SK-N-SH treated with all-trans-retinoic acid at 6 μM for 48 hours (cell line): Measurements from ENCODE around the gene GRIK2.
A peak's percentile ranks its signal among the peaks of the same experiment; 100 is the strongest.

Experiments used
- ARNTL ChIP-seq: fragments of 450-650 bp; formaldehyde crosslinking; IDR thresholded peaks from 2 replicates; pipeline ENCODE4 v1.5.0; 2020; ENCODE audit warnings: low read depth, mild to moderate bottlenecking, moderate library complexity, borderline replicate concordance
- RARB ChIP-seq: fragments of 250-450 bp; sonication (Bioruptor Pico); IDR thresholded peaks from 2 replicates; pipeline ENCODE4 v1.8.0; 2021; ENCODE audit warnings: mild to moderate bottlenecking, moderate library complexity
- SNAI2 ChIP-seq: fragments of 250-450 bp; sonication (Bioruptor Pico); IDR thresholded peaks from 2 replicates; pipeline ENCODE4 v1.5.0; 2020; ENCODE audit warnings: mild to moderate bottlenecking, moderate library complexity
- ZNF565 ChIP-seq: fragments of 450-650 bp; formaldehyde crosslinking; conservative IDR thresholded peaks from 2 replicates; pipeline ENCODE4 v1.5.0; 2020; ENCODE audit warnings: low read depth, mild to moderate bottlenecking, moderate library complexity
- ZNF8 ChIP-seq: fragments of 450-650 bp; formaldehyde crosslinking; IDR thresholded peaks from 2 replicates; pipeline ENCODE4 v1.5.0; 2020; ENCODE audit warnings: mild to moderate bottlenecking, moderate library complexity
- TF ChIP-seq, protein P1 (sequence below): fragments of 250-450 bp; sonication (Bioruptor Pico); IDR thresholded peaks from 2 replicates; pipeline ENCODE4 v1.5.1; 2020; ENCODE audit warnings: low read depth, mild to moderate bottlenecking, moderate library complexity
- TF ChIP-seq, protein P2 (sequence below): fragments of 250-450 bp; sonication (Bioruptor Pico); IDR thresholded peaks from 2 replicates; pipeline ENCODE4 v1.8.0; 2020; ENCODE audit warnings: mild to moderate bottlenecking, moderate library complexity, borderline replicate concordance

DNA sequence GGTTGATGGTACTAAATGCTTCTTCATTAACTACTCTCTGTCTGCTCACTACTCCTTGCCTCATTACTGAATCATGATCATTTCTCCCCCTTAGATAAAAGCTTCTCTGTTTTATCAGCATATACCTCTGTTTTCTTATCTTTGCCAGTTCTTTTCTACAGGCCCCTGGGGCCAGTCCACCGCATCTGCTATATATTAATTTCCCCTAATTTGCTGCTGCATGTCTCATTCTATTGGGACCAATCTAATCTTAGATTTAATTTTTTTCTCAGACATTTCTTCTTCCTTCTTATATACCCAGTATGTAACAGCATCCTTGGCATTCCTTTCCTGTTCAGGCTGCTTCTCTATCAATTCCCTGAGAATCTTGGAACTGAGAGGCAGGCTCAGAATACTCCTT, 51.2 kb downstream of the GRIK2 start:
- TF ChIP-seq ZNF8 (CRISPR knock-in tag) (0 out of 2 replicates have a peak, but pooled peaks have one; percentile 20), ARNTL (CRISPR knock-in tag) (no peak), RARB (CRISPR knock-in tag) (no peak), SNAI2 (no peak), ZNF565 (CRISPR knock-in tag) (no peak)
- TF ChIP-seq, protein P1, sequence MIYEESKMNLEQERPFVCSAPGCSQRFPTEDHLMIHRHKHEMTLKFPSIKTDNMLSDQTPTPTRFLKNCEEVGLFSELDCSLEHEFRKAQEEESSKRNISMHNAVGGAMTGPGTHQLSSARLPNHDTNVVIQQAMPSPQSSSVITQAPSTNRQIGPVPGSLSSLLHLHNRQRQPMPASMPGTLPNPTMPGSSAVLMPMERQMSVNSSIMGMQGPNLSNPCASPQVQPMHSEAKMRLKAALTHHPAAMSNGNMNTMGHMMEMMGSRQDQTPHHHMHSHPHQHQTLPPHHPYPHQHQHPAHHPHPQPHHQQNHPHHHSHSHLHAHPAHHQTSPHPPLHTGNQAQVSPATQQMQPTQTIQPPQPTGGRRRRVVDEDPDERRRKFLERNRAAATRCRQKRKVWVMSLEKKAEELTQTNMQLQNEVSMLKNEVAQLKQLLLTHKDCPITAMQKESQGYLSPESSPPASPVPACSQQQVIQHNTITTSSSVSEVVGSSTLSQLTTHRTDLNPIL (CRISPR knock-in tag) = no peak
- TF ChIP-seq, protein P2, sequence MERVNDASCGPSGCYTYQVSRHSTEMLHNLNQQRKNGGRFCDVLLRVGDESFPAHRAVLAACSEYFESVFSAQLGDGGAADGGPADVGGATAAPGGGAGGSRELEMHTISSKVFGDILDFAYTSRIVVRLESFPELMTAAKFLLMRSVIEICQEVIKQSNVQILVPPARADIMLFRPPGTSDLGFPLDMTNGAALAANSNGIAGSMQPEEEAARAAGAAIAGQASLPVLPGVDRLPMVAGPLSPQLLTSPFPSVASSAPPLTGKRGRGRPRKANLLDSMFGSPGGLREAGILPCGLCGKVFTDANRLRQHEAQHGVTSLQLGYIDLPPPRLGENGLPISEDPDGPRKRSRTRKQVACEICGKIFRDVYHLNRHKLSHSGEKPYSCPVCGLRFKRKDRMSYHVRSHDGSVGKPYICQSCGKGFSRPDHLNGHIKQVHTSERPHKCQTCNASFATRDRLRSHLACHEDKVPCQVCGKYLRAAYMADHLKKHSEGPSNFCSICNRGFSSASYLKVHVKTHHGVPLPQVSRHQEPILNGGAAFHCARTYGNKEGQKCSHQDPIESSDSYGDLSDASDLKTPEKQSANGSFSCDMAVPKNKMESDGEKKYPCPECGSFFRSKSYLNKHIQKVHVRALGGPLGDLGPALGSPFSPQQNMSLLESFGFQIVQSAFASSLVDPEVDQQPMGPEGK (CRISPR knock-in tag) = no peak
